ENCODE results near the gene MMP28.

GRCh38 chr17:35727635-35728034 lies 67.8 kb downstream of the MMP28 start:
- TF ChIP-seq YY1 (IDR thresholded peaks at IDR 0.05; ENCODE audit: insufficient read depth, insufficient read length) (no peak), SUZ12 (IDR thresholded peaks at IDR 0.05; ENCODE audit: extremely low read depth, insufficient read depth, insufficient read length) (no peak), ZNF274 (IDR thresholded peaks at IDR 0.05; ENCODE audit: low read depth, low read length) (no peak)

Measured in NT2/D1 (cell line).